NCI-H2029 treated with DMSO at 0.1 percent for 48 hours (cell line): Measurements from ENCODE around the gene ETNPPL.

ENCODE experiments used
- DNase-seq: peaks from one replicate; lab custom pipeline; 2025; lab: John Stamatoyannopoulos, UW

Gene ETNPPL

GRCh38 chr4:108762559-108763225 lies at the start of gene ETNPPL:
Gene ETNPPL, minus strand, starts transcription at chr4:108763053. Its CDS starts 155 bp downstream, at chr4:108762898.
- DNase-seq = no peak

- DNase-seq = no peak
These were observed 48.6 kb upstream of the ETNPPL start for GRCh38 chr4:108811486-108811885.

GRCh38 chr4:108810087-108810486 lies 47.2 kb upstream of the ETNPPL start:
- no peak for DNase-seq

GRCh38 chr4:108804648-108805273 lies 41.9 kb upstream of the ETNPPL start:
- DNase-seq = no peak

- DNase-seq = no peak
These were observed 36.5 kb upstream of the ETNPPL start for GRCh38 chr4:108799306-108799705.

GRCh38 chr4:108796173-108796572 lies 33.3 kb upstream of the ETNPPL start:
- no peak for DNase-seq

- DNase-seq = no peak
These were observed 32.9 kb upstream of the ETNPPL start for GRCh38 chr4:108795733-108796132.

GRCh38 chr4:108794136-108794535 lies 31.3 kb upstream of the ETNPPL start:
- no peak for DNase-seq

- no peak for DNase-seq
These were observed 30.6 kb upstream of the ETNPPL start for GRCh38 chr4:108793415-108793814.

- no peak for DNase-seq
These were observed 25.9 kb upstream of the ETNPPL start for GRCh38 chr4:108788731-108789130.

- no peak for DNase-seq
These were observed 24.9 kb upstream of the ETNPPL start for GRCh38 chr4:108787724-108788123.

- no peak for DNase-seq
These were observed 24.3 kb upstream of the ETNPPL start for GRCh38 chr4:108787106-108787505.

- DNase-seq = no peak
These were observed 23.5 kb upstream of the ETNPPL start for GRCh38 chr4:108786351-108786750.

- no peak for DNase-seq
These were observed 21.0 kb upstream of the ETNPPL start for GRCh38 chr4:108783665-108784463.

GRCh38 chr4:108779958-108780357 lies 17.1 kb upstream of the ETNPPL start:
- DNase-seq = no peak

GRCh38 chr4:108777388-108777787 lies 14.5 kb upstream of the ETNPPL start:
- DNase-seq = no peak

- DNase-seq = no peak
These were observed 13.1 kb upstream of the ETNPPL start for GRCh38 chr4:108775921-108776320.

GRCh38 chr4:108774809-108775530 lies 12.1 kb upstream of the ETNPPL start:
- DNase-seq = no peak

- no peak for DNase-seq
These were observed 9.5 kb upstream of the ETNPPL start for GRCh38 chr4:108772402-108772801.

- no peak for DNase-seq
These were observed 3.2 kb upstream of the ETNPPL start for GRCh38 chr4:108766058-108766457.

- DNase-seq = no peak
These were observed 1.1 kb upstream of the ETNPPL start for GRCh38 chr4:108763986-108764385.

GRCh38 chr4:108763226-108763593 lies 357 bp upstream of the ETNPPL start:
- no peak for DNase-seq
